GM21529 (cell line): Measurements from ENCODE around the gene UNC13B.
"Not testable (repeated sequence)": the region's sequence is repeated elsewhere in the genome, so short reads cannot be mapped to it uniquely, and the experiment has no call there.

ENCODE experiments used
- ATAC-seq: cut with Tn5 transposase; IDR thresholded peaks from one replicate; pipeline ENCODE4 v1.9.1; 2021; ENCODE audit not compliant: unreplicated experiment

UNC13B gene

DNA sequence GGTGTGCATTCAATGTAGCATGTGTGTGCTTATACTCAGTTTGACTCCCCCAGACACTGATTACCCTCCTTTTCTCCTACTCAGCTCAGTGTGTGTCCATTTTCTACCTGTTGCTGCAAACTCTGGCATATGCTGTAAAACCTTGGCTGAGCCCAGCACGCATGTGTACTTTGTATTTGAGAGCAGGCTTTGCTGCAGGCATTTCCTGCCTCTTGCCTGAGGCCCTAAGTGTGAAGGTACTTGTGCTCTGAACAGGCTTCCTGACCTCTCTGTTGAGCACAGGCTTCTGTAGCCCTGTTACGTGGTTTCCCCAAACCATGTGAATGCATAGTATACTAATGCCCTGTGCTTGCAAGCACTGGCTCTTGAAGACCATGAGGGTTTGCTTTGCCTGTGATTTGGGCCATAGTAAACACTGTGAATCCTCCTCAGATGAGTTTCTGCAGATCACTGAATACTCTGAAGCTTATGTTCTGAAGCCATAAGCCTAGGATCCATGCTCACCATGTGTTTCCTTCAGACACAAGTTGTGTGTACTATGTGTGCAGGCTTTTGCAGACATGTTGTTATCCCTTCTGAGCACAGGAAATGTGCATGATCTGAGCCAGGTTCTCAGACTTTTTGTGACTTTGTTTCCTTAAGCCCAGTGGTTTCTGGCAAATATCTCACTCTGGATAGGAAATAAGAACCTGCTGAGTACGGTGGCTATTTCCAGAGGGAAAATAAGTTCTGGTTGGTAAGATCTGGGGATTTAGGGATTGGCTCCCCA lies 203.2 kb downstream of the UNC13B start:
- no peak for ATAC-seq

- ATAC-seq: no peak
These were observed 204.8 kb downstream of the UNC13B start for GRCh38 chr9:35366627-35367026.

DNA sequence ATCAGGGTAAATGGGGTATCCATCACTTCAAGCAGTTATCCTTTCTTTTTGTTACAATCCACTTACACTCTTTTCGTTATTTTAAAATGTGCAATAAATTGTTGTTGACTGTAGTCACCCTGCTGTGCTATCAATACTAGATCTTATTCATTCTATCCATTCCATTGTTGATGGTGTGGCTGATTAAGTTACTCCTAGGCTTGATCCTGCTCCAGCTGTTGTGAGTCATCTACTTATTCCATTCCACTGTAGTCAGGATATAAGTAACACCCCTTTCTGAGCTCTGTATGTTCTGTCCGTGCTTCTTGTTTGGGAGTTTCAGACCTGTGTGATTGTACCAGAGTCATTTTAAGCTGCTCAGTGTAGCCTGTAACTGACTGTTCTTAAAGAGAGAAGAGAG lies 205.6 kb downstream of the UNC13B start:
- no peak for ATAC-seq

DNA sequence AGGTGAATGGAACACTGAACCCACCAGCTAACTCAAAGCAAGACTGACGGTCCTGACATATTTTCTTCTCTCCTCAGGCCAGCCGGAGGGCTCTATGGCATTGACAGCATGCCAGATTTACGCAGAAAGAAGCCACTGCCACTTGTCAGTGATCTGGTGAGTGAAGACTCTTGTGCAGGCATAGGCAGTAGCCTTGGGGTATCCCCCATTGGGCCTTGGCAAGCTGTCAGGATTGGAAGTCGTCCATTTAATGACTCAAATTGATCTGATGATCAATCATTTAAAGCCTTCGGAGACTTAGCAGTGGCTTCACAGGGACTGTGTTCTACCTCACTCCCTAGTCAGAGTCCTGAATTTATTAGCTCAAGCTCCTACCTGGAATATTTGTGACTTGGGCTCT lies 208.4 kb downstream of the UNC13B start:
- ATAC-seq: no peak

DNA sequence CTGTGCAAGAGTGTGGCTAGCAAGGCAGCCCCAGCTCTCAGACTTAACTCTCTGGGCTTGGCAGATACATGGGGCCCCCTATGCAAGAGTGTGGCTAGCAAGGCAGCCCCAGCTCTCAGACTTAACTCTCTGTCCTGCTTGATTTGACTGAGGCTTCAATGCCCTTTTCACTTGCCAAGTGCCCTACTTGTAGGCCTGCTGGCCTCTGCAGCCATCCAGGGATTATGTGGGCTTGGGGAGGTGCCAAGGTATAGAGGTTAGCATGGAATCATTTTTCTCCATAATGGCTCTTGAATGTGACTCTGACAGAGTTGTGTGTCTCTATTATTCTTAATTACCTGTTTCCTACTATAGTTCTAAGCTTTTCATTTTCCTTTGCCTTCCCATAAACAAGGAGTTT lies 212.6 kb downstream of the UNC13B start:
- no peak for ATAC-seq

GRCh38 chr9:35374910-35375309 lies 213.1 kb downstream of the UNC13B start:
- no peak for ATAC-seq

GRCh38 chr9:35380039-35380438 lies 218.2 kb downstream of the UNC13B start:
- no peak for ATAC-seq

DNA sequence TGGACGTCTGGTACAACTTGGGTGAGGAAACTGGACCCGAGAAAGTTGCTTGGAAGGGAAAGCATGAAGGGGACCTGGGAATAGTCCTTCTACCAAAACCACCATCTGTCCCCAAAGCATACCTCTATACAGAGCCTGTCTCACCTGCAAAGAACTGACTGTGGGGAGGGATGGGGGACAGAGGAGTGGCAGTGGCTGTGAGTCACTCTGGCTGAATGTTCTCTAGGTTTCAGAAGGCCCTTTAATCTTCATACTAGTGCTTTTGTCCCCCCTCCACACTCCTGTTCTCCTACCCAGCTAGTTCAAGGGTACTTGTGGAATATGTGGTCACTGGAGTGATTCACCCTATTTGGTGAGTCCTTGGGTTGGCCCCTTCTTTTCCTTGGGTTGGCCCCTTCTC lies 218.8 kb downstream of the UNC13B start:
- ATAC-seq: no peak

DNA sequence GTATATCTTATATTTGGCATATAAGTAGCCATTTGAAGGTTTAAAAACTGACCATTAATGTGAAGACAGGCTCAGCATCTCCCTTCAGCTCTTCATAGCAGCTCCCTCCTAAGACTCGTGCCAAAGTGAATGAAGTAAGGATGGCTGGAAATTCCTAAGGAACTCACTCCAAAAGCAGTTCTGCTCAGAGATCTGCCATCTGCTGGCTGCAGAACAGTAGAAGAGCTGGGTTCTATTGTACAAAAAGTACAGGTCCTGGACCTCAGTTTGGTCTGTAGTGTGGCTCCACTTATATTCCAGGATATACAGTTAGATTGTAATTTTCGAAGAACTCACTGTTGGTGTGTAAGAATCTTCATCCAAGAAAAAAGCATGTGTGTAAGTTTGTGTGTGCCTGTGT lies 223.2 kb downstream of the UNC13B start:
- ATAC-seq: no peak

- ATAC-seq: no peak
These were observed 233.4 kb downstream of the UNC13B start for GRCh38 chr9:35395076-35395705.

DNA sequence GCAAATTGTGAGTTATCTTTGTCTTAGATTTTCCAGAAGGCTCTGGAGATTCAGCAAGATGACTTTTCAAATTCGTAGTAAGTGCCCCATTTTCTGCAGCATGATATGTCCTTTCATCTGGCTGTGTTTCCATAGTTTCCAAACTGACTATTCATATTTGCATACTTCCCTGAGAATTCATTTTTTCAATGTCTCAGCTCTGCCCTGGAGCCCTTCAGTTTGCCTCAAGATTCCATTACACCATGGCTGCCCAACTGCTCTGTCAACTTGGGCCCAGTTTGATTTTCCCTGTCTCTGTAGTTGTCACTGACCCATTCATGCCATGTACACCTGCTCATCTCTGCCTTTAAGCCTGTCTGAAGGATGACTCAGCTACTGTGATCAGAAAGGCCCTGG lies 233.9 kb downstream of the UNC13B start:
- ATAC-seq: no peak

GRCh38 chr9:35396560-35397215 lies 234.9 kb downstream of the UNC13B start:
- ATAC-seq: no peak

GRCh38 chr9:35397216-35397698 lies 235.4 kb downstream of the UNC13B start:
- ATAC-seq: no peak

- no peak for ATAC-seq
These were observed 236.1 kb downstream of the UNC13B start for GRCh38 chr9:35397923-35398322.

DNA sequence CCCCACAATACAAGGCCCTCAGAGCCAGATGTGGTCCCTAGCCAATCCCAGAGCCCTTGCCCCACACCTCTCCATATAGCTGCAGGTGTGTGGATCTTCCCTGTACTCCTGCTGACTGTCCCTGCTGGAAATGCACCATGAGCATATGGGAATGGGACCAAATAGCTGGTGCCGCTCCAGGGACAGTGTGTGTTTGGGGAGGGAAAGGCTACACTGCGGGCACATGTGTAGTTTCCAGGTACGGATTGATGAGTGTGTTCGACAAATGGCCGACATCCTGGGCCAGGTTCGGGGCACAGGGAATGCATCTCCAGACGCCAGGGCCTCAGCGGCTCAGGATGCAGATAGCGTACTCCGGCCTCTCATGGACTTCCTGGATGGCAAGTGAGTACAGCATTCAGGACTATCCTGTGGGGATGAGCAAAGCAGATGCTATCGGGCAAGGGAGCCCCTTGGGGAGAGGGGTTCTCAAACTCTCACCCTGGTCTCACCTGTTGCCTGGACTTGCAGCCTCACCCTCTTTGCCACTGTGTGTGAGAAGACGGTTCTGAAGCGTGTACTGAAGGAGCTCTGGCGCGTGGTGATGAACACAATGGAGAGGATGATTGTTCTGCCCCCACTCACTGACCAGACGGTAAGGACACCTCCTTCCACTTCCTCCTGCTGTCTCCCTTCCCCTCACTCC lies 237.0 kb downstream of the UNC13B start:
- no peak for ATAC-seq

DNA sequence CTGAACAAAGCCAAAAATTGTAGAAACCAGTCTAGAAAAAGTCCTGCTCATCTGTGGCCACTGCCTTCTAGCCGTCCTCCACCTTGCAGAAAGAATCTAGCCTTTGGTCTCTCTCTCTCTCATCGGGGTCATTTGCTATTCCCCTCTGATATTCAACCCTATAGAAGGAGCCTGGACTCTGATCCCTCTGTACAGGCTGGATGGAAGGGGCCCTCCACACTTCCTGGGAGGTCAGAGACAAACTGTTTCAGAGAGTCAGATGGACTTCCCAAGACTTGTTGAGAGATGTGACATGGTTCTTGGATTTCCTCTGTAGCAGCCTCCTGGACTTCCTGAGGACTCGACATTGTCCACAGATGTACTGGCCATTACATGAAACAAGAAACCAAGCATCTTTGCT lies 243.1 kb downstream of the UNC13B start:
- no peak for ATAC-seq

DNA sequence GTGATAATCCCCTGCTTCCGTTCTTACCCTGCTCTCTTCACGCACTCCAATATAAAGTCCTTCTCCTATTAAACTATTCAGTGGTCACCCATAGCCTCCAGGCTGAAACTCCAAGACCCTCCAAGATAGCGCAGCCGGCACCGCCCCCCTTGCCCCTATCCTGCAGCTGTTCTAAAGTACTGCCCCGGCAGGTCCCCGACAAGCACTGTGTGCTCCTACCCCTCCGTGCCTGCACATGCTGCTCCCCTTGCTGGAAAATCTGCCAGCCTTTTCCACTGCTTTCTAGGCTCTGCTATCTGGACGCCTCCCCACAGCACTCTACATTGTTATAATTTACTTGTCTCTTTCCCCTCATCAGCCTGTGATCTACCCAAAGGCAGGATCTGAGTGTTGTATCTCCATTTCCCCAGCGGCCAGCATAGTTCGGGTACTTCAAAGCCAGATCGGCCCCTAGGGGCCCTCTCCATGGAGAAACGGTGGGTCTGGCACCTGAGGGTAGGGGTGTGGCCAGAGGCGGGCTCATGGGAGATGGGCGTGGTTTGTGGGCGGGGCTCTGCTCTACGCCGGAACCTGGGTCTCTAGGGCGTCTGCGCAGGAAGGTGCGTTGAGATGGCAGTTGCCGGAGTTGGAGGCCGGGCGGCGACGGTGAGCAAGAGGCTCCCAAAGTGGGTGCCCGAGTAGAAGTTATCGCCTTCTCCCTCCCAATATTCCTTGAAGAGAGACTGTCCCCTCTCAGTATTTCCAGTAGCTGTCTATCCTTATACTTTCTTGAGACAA lies 244.6 kb downstream of the UNC13B start:
- ATAC-seq: no peak

GRCh38 chr9:35407846-35408245 lies 246.0 kb downstream of the UNC13B start:
- no peak for ATAC-seq

DNA sequence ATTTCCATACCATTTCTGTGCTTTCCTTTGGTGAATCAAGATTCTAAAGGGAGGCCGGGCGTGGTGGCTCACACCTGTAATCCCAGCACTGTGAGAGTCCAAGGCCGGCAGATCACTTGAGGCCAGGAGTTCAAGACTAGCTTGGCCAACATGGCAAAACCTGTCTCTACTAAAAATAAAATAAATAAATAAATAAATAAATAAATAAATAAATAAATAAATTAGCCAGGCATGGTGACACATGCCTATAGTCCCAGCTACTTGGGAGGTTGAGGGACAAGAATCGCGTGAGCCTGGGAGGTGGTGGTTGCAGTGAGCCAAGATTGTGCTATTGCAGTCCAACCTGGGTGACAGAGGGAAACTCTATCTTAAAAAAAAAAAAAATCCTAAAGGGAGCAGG lies 247.6 kb downstream of the UNC13B start:
- not testable (repeated sequence) for ATAC-seq

DNA sequence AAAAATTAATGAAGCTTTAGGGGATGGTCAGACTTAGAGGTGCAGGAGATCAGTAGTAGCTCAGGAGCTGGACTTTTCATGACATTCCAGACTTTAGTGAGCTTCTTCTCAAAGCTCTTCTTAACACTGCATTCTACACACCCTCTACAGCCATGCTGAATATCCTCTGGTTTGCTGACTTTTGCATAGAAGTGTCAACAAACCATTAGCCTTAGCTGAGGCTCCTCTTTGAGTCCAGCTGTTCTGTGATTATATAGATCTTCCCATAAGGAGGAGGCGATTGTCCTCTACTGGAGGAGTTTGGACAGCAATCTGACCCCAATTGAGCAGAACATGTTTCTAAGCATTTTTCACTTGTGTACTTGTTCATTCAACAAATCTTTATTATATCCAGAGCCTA lies 253.1 kb downstream of the UNC13B start:
- no peak for ATAC-seq
